ENCODE results near the gene PGGHG. TPM values are rescaled to one million over a fixed set of nuclear protein-coding genes. Genes with fewer than 3 reads are reported as not detected.
"Not testable (repeated sequence)": the region's sequence is repeated elsewhere in the genome, so short reads cannot be mapped to it uniquely, and the experiment has no call there.

PGGHG gene
- total and polyA plus RNA-seq, 8 donors = 3.5 to 44.0 (median 16.2) TPM

DNA sequence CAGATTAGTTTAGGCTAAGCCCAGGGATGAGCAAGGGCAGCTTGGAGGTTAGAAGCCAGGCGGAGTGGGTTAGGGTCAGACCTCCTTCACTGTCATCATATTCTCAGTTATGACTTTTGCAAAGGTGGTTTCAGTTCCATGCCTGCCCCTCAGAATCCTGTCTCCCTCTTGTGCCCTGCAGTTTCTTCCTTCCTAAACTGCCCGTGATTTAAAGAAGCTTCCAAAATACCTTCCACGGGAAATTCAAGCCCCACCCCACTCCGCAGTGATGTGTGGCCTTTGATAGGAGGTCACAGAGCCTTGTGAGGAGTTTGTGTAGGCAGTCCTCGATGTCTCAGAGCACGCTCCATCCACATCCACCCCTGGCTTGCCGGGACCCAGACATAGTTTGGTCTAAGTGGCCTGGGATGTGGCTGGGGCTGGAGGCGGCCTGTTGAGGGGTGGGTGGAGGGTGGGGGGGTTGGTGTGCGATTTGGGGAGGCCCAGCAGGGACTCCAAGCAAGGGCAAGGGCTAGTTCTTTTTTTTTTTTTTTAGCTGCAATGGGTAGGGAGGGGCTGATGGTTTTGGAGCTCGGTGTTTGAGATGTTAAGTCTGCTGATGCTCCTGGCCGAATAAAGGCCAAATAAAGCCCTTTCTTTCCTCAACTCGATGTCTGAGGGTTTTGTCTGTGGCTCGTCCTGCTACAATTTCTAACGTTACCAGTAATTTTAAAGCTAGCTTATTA lies 23.3 kb downstream of the PGGHG start:
- no peak for DNase-seq
- Histone ChIP-seq H3K4me3 (peak overlapping the region; percentile 30 to 67 (median 34)), H3K9me3 (no peaks in the 10 kb centered on the region), H3K4me1 (peaks cover 15 to 74% (median 45%) of the 10 kb centered on the region in 4 donors), H3K36me3 (no peaks in the 10 kb centered on the region), H3K27me3 (peaks cover 0 to 22% (median 15%) of the 10 kb centered on the region in 3 donors), H3K27ac (peak overlapping the region; percentile 72 to 95 (median 86))
- intact Hi-C loops (cut with DNase I; ENCODE audit: low total_unique reads) = no loop called here
- TF ChIP-seq POLR2AphosphoS5 (IDR thresholded peaks at IDR 0.05) = peak in 1 of 3 donors; percentile 13
- TF ChIP-seq EP300 (IDR thresholded peaks at IDR 0.05) = no peak
- no peak for TF ChIP-seq POLR2A (IDR thresholded peaks at IDR 0.05)
- TF ChIP-seq, protein P1, sequence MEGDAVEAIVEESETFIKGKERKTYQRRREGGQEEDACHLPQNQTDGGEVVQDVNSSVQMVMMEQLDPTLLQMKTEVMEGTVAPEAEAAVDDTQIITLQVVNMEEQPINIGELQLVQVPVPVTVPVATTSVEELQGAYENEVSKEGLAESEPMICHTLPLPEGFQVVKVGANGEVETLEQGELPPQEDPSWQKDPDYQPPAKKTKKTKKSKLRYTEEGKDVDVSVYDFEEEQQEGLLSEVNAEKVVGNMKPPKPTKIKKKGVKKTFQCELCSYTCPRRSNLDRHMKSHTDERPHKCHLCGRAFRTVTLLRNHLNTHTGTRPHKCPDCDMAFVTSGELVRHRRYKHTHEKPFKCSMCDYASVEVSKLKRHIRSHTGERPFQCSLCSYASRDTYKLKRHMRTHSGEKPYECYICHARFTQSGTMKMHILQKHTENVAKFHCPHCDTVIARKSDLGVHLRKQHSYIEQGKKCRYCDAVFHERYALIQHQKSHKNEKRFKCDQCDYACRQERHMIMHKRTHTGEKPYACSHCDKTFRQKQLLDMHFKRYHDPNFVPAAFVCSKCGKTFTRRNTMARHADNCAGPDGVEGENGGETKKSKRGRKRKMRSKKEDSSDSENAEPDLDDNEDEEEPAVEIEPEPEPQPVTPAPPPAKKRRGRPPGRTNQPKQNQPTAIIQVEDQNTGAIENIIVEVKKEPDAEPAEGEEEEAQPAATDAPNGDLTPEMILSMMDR (IDR thresholded peaks at IDR 0.05) = no peak
- WGBS, 5 donors = 49 to 63% (median 56%) methylated on average over 14 of the region's 14 CpGs

DNA sequence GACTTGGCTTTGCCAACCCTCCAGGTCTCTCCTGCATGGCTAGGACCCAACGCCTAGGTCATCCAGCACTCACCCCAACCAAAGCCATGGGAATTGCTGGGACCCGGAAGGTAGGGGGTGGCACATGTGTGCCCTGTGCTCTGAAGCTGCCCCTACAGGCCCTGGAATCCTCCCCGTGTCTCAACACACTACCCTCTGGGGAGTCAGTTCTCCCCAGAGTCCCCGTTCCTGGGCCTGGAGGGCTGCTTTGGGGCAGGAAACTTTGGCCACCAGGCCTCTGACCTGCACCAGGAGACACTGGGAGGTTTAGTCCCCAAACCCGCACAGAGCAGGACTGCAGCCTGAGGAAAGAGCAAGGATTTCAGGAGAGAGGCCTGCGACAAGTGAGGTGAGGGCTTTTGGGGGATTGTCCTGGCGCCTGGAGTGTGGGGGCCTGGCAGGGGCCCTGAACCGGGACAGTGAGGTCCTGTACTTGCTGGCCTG lies 24.4 kb downstream of the PGGHG start:
- WGBS, 5 donors = 48 to 72% (median 68%) methylated on average over 5 to 8 of the region's 8 CpGs
- TF ChIP-seq, protein P1 (IDR thresholded peaks at IDR 0.05) = no peak
- TF ChIP-seq EP300 (IDR thresholded peaks at IDR 0.05) (no peak), POLR2A (IDR thresholded peaks at IDR 0.05) (no peak), POLR2AphosphoS5 (IDR thresholded peaks at IDR 0.05) (no peak)
- no peaks in the 10 kb centered on the region for H3K9me3 ChIP-seq
- H3K27me3 ChIP-seq = peaks cover 0 to 25% (median 15%) of the 10 kb centered on the region in 3 donors
- no peak for DNase-seq
- no peaks in the 10 kb centered on the region for H3K36me3 ChIP-seq
- peak overlapping the region; percentile 43 to 67 (median 48) for H3K4me3 ChIP-seq
- peaks cover 14 to 74% (median 45%) of the 10 kb centered on the region in 4 donors for H3K4me1 ChIP-seq
- intact Hi-C loops (cut with DNase I; ENCODE audit: low total_unique reads) = no loop called here
- H3K27ac ChIP-seq = peak overlapping the region; percentile 79 to 95 (median 86)

DNA sequence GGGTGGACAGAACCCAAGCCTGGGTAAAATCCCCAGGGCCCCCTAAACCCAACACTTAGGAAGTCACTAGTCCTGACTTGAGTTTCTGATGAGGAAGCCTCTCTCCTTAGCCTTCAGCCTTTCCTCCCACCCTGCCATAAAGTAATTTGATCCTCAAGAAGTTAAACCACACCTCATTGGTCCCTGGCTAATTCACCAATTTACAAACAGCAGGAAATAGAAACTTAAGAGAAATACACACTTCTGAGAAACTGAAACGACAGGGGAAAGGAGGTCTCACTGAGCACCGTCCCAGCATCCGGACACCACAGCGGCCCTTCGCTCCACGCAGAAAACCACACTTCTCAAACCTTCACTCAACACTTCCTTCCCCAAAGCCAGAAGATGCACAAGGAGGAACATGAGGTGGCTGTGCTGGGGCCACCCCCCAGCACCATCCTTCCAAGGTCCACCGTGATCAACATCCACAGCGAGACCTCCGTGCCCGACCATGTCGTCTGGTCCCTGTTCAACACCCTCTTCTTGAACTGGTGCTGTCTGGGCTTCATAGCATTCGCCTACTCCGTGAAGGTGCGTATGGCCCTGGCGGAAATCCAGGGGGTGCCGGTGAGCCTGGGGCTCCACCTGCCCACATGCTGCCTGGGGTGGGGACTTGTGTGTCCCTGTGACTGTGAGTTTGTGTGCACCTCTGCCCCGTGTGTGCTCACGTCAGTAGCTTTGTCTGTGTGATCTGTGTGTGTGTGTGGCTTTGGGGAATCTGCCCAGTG lies 25.0 kb downstream of the PGGHG start, which contains the start of gene IFITM1:
Gene IFITM1, plus strand, starts transcription at position 254 of the 767 bp plus-strand sequence. Its CDS starts 131 bp downstream, at position 385.
- DNase-seq = peak in 1 of 2 donors; percentile 81
- TF ChIP-seq POLR2A (IDR thresholded peaks at IDR 0.05) (peak in 2 of 4 donors; percentile 11 to 23), POLR2AphosphoS5 (IDR thresholded peaks at IDR 0.05) (peak in 2 of 3 donors; percentile 87), EP300 (IDR thresholded peaks at IDR 0.05) (no peak)
- peak within 1 kb of the TSS; percentile 43 to 67 (median 48) for H3K4me3 ChIP-seq
- intact Hi-C loops (cut with DNase I; ENCODE audit: low total_unique reads) = no loop called here
- peaks cover 14 to 69% (median 45%) of the 10 kb centered on the region in 4 donors for H3K4me1 ChIP-seq
- no peaks in the 10 kb centered on the region for H3K9me3 ChIP-seq
- H3K27ac ChIP-seq = peak within 1 kb of the TSS; percentile 79 to 95 (median 86)
- no peaks in the 10 kb centered on the region for H3K36me3 ChIP-seq
- 0 to 18% (median 11%) methylated on average over 17 to 18 of the region's 18 CpGs for WGBS, 5 donors
- H3K27me3 ChIP-seq = peaks cover 0 to 25% (median 15%) of the 10 kb centered on the region in 3 donors

DNA sequence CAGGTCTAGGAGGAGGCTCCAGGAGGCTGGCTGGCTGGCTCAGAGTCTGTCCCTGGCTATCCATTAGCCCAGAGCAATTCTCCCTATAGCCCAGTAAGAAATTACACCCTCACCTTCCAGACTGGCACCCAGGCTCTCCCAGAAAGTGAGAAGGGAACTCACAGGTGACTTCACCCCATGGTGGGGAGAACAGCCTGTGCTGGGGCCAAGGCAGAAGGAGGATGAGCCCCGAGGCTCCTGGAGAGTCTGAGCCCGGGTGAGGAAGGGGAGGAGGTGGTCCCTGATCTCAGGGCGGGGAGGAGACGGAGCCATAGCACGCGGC lies 25.6 kb downstream of the PGGHG start:
- Histone ChIP-seq H3K4me1 (peaks cover 14 to 64% (median 40%) of the 10 kb centered on the region in 4 donors), H3K27me3 (peaks cover 0 to 25% (median 15%) of the 10 kb centered on the region in 3 donors), H3K4me3 (peak overlapping the region; percentile 43 to 67 (median 48)), H3K27ac (peak overlapping the region; percentile 79 to 95 (median 86))
- intact Hi-C loops (cut with DNase I; ENCODE audit: low total_unique reads); H3K9me3 ChIP-seq; H3K36me3 ChIP-seq; DNase-seq: not testable (repeated sequence)
- WGBS, 5 donors = 33 to 48% (median 39%) methylated on average over 5 to 6 of the region's 6 CpGs

DNA sequence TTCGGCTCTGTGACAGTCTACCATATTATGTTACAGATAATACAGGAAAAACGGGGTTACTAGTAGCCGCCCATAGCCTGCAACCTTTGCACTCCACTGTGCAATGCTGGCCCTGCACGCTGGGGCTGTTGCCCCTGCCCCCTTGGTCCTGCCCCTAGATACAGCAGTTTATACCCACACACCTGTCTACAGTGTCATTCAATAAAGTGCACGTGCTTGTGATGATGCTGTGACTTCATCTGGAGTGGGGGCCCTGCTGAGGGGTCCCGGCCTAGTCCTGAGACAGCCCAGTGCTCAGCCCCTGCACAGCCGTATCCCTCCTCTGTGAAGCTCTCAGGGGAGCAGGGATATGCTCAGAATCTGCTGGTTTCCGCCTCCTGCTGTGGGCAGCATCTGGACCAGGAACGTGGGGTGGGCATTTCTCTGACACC lies 26.1 kb downstream of the PGGHG start:
- peaks cover 14 to 59% (median 38%) of the 10 kb centered on the region in 4 donors for H3K4me1 ChIP-seq
- no peak for TF ChIP-seq EP300 (IDR thresholded peaks at IDR 0.05)
- TF ChIP-seq, protein P1 (IDR thresholded peaks at IDR 0.05) = no peak
- TF ChIP-seq POLR2AphosphoS5 (IDR thresholded peaks at IDR 0.05) = no peak
- no peak for TF ChIP-seq POLR2A (IDR thresholded peaks at IDR 0.05)
- H3K27ac ChIP-seq = peak overlapping the region; percentile 79 to 95 (median 86)
- WGBS, 5 donors = 37 to 59% (median 57%) methylated on average over 7 to 9 of the region's 9 CpGs
- no peaks in the 10 kb centered on the region for H3K9me3 ChIP-seq
- no peaks in the 10 kb centered on the region for H3K36me3 ChIP-seq
- intact Hi-C loops (cut with DNase I; ENCODE audit: low total_unique reads) = no loop called here
- H3K4me3 ChIP-seq = peak overlapping the region; percentile 43 to 67 (median 48)
- DNase-seq = no peak
- peaks cover 0 to 25% (median 15%) of the 10 kb centered on the region in 3 donors for H3K27me3 ChIP-seq

Measured in stomach (tissue), 9 donors.